HepG2 (cell line): ENCODE measurements around the gene CDC37L1. TPM values are rescaled to one million over a fixed set of nuclear protein-coding genes. Genes with fewer than 3 reads are reported as not detected.

Source experiments
- HNF1A ChIP-seq, 2 experiments: sonication (generic) in 1 of 2; formaldehyde crosslinking in 1 of 2; IDR thresholded peaks; 2 replicates each; pipeline versions ENCODE4 v1.4.0 to v1.6.1; 2016 to 2020; ENCODE audit warnings: borderline replicate concordance in 1 of 2, low read depth in 1 of 2, mild to moderate bottlenecking in 1 of 2, missing genetic modification reagents in 1 of 2
- KDM5B ChIP-seq: sonication (generic); formaldehyde crosslinking; IDR thresholded peaks from 2 replicates; pipeline ENCODE4 v1.4.0; 2020; ENCODE audit warnings: missing genetic modification reagents, mild to moderate bottlenecking, borderline replicate concordance
- MED1 ChIP-seq: sonication (generic); formaldehyde crosslinking; IDR thresholded peaks from 2 replicates; pipeline ENCODE4 v1.4.0; 2020; ENCODE audit warnings: missing genetic modification reagents
- NFAT5 ChIP-seq: sonication (generic); formaldehyde crosslinking; IDR thresholded peaks from 2 replicates; pipeline ENCODE4 v1.4.0; 2020; ENCODE audit warnings: missing genetic modification reagents
- PLSCR1 ChIP-seq: sonication (generic); formaldehyde crosslinking; IDR thresholded peaks from 2 replicates; pipeline ENCODE4 v1.5.0; 2020; ENCODE audit warnings: missing genetic modification reagents, mild to moderate bottlenecking, borderline replicate concordance
- SMAD3 ChIP-seq: sonication (generic); formaldehyde crosslinking; IDR thresholded peaks from 2 replicates; pipeline ENCODE4 v1.4.0; 2020; ENCODE audit warnings: missing genetic modification reagents
- ZBTB3 ChIP-seq: sonication (generic); formaldehyde crosslinking; IDR thresholded peaks from 2 replicates; pipeline ENCODE4 v1.4.0; 2020; ENCODE audit warnings: low read depth, mild to moderate bottlenecking, moderate library complexity, missing genetic modification reagents, borderline replicate concordance
- ZNF17 ChIP-seq: sonication (generic); formaldehyde crosslinking; IDR thresholded peaks from 2 replicates; pipeline ENCODE4 v1.5.0; 2020; ENCODE audit warnings: mild to moderate bottlenecking, missing genetic modification reagents
- ZNF274 ChIP-seq: sonication (generic); formaldehyde crosslinking; IDR thresholded peaks from 2 replicates; pipeline ENCODE4 v1.5.1; 2020; ENCODE audit warnings: mild to moderate bottlenecking, missing genetic modification reagents
- ZNF33B ChIP-seq: sonication (generic); formaldehyde crosslinking; IDR thresholded peaks from 2 replicates; pipeline ENCODE4 v1.5.1; 2020; ENCODE audit warnings: mild to moderate bottlenecking, missing genetic modification reagents
- ZNF362 ChIP-seq: sonication (generic); formaldehyde crosslinking; IDR thresholded peaks from 2 replicates; pipeline ENCODE4 v1.4.0; 2020; ENCODE audit warnings: missing genetic modification reagents, mild to moderate bottlenecking, borderline replicate concordance
- ZNF501 ChIP-seq: sonication (generic); formaldehyde crosslinking; IDR thresholded peaks from 2 replicates; pipeline ENCODE4 v1.5.1; 2020; ENCODE audit warnings: mild to moderate bottlenecking, moderate library complexity, missing genetic modification reagents
- ZNF629 ChIP-seq: sonication (generic); formaldehyde crosslinking; conservative IDR thresholded peaks from 2 replicates; pipeline ENCODE4 v1.5.0; 2020; ENCODE audit warnings: missing genetic modification reagents
- ZNF678 ChIP-seq: sonication (generic); formaldehyde crosslinking; IDR thresholded peaks from 2 replicates; pipeline ENCODE4 v1.4.0; 2020; ENCODE audit warnings: mild to moderate bottlenecking, missing genetic modification reagents
- ZSCAN9 ChIP-seq: IDR thresholded peaks from 2 replicates; pipeline ENCODE4 v1.6.1; 2016; ENCODE audit warnings: borderline replicate concordance
- polyA plus RNA-seq, 8 experiments: library from polyadenylated mRNA; depleted of rRNA in 3 of 8; stranded (reverse) in 7 of 8; unstranded in 1 of 8; fragments of >200 nt; fragmentation: Illumina TruSeq in 4 of 8; extraction: Trizol in 4 of 8; gene quantifications; 2 replicates each; pipeline versions ENCODE4 v1.2.1 to v1.2.3, GENCODE V29; 2011 to 2016; ENCODE audit warnings: low read depth in 4 of 8, missing spikeins in 1 of 8, mixed read lengths in 1 of 8; ENCODE audit not compliant: insufficient read depth in 1 of 8
- total RNA-seq, 5 experiments: library from RNA; depleted of rRNA; stranded (reverse); fragments of >200 nt; fragmentation: Illumina TruSeq; extraction: Trizol; gene quantifications; 2 replicates each; pipeline ENCODE4 v1.2.3, GENCODE V29; 2016; ENCODE audit warnings: low read depth in 1 of 5
- TF ChIP-seq, protein P1 (sequence below): sonication (generic); formaldehyde crosslinking; IDR thresholded peaks from 2 replicates; pipeline ENCODE4 v1.4.0; 2020; ENCODE audit warnings: mild to moderate bottlenecking, missing genetic modification reagents

The CDC37L1 gene
- total and polyA plus RNA-seq, 2 of the 13 experiments (the other 11 are each of a cell fraction or from before 2014, with no cell fraction given) = 5.5 to 17.0 TPM

DNA sequence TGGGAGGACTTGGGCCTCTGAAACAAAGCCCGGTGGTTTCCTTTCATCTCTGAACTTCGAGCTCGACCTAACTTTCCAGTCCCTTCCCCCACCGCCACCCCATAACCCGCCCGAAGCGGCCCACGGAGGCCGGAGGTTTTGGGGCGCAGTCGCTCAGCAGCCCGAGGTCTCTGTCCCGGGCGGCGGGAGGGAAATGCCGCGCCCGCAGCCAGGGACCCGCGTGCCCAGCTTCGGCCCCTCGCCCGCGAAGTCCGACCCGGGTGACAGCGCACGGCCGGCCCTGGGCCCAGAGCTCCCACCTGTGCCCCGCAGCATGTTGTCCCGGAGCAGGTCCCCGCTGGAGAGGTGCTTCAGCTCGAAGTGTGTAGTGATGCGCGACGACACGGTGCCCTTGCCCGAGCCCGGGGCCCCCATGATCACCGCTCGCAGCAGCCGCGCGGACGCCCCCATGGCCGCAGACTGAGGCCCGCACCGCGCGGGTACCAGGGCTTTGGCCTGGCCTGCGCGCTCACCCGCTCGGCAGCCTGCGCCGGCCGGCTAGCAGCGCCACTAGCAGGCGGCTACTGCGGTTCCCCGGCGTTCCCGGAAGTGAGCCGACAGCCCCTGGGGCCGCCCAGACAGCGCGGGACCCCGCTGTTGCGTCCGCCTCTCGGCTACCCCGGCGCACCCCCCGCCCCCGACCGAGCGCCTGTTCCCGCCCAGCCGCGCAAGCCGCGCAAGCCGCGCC is 61.4 kb downstream of the CDC37L1 start, which contains the start of gene AK3 (continued):
- TF ChIP-seq HNF1A (IDR thresholded peaks at IDR 0.05; ENCODE audit: low read depth) (no peak; the same call in 1 of the 2 replicates), HNF1A (CRISPR knock-in tag; IDR thresholded peaks at IDR 0.05; ENCODE audit: borderline replicate concordance) (peak; percentile 63), NFAT5 (peak; percentile 86), ZNF17 (no peak), ZBTB3 (0 out of 2 replicates have a peak, but pooled peaks have one; percentile 63), PLSCR1 (CRISPR knock-in tag) (no peak), SMAD3 (CRISPR knock-in tag) (peak; percentile 43; the same call in 1 of the 2 replicates), ZNF678 (peak; percentile 63; the same call in 1 of the 2 replicates), ZNF629 (CRISPR knock-in tag) (0 out of 2 replicates have a peak, but pooled peaks have one; percentile 34), MED1 (peak; percentile 88), ZNF274 (CRISPR knock-in tag) (peak; percentile 17; the same call in 1 of the 2 replicates), ZNF362 (peak; percentile 29; the same call in 1 of the 2 replicates), ZNF501 (peak; percentile 99), KDM5B (CRISPR knock-in tag) (peak; percentile 86; the same call in 1 of the 2 replicates), ZNF33B (CRISPR knock-in tag) (no peak), ZSCAN9 (CRISPR knock-in tag) (peak; percentile 86; the same call in 1 of the 2 replicates)
- TF ChIP-seq, protein P1, sequence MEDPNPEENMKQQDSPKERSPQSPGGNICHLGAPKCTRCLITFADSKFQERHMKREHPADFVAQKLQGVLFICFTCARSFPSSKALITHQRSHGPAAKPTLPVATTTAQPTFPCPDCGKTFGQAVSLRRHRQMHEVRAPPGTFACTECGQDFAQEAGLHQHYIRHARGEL (CRISPR knock-in tag) = no peak
